Chondrocyte (in vitro differentiated cells): ENCODE results near the gene FOXP1. TPM values are rescaled to one million over a fixed set of nuclear protein-coding genes. Genes with fewer than 3 reads are reported as not detected.

Experiments used
- DNase-seq: peaks from one replicate; pipeline ENCODE4 v3.0.0; 2021; ENCODE audit warnings: mixed read lengths, low spot score
- H3K27ac Mint-ChIP-seq: one replicate; pipeline ENCODE4 v1.8.0; 2021; ENCODE audit warnings: mild to moderate bottlenecking, moderate library complexity, mixed read lengths; ENCODE audit not compliant: unreplicated experiment
- H3K27me3 Mint-ChIP-seq: 2 replicates; pipeline ENCODE4 v1.8.0; 2021; ENCODE audit warnings: low read depth, mixed read lengths
- H3K36me3 Mint-ChIP-seq: 2 replicates; pipeline ENCODE4 v1.8.0; 2021; ENCODE audit warnings: low read depth, mixed read lengths
- H3K4me1 Mint-ChIP-seq: 2 replicates; pipeline ENCODE4 v1.8.0; 2021; ENCODE audit warnings: low read depth, mild to moderate bottlenecking, mixed read lengths
- H3K4me3 Mint-ChIP-seq: one replicate; pipeline ENCODE4 v1.8.0; 2021; ENCODE audit warnings: mild to moderate bottlenecking, moderate library complexity, mixed read lengths; ENCODE audit not compliant: unreplicated experiment
- H3K9me3 Mint-ChIP-seq: 2 replicates; pipeline ENCODE4 v1.8.0; 2021; ENCODE audit warnings: low read depth, mixed read lengths
- CTCF ChIP-seq: fragments of 200-600 bp; sonication (generic); IDR thresholded peaks from 2 replicates; pipeline ENCODE4 v1.5.0; 2021; ENCODE audit warnings: antibody characterized with exemption, mild to moderate bottlenecking, moderate library complexity
- total RNA-seq: library from RNA; stranded (reverse); gene quantifications from 3 replicates; pipeline ENCODE4 v1.2.1, GENCODE V29; 2021

Gene FOXP1
- total RNA-seq, 1 donor from 2014 or later: 206 TPM

- Mint-ChIP-seq H3K27ac (no peak overlapping the region), H3K36me3 (peaks cover 6% of the 10 kb centered on the region), H3K9me3 (peaks cover 11% of the 10 kb centered on the region), H3K27me3 (no peaks in the 10 kb centered on the region), H3K4me3 (no peak overlapping the region), H3K4me1 (peaks cover 15% of the 10 kb centered on the region)
- DNase-seq: no peak
- no peak for TF ChIP-seq CTCF
Observed at GRCh38 chr3:71611099-71611498, 27.6 kb upstream of the FOXP1 start.

- DNase-seq: no peak
- H3K4me3 Mint-ChIP-seq: no peak overlapping the region
- no peak for TF ChIP-seq CTCF
- H3K36me3 Mint-ChIP-seq: peaks cover 6% of the 10 kb centered on the region
- H3K4me1 Mint-ChIP-seq: peaks cover under 1% of the 10 kb centered on the region
- H3K27me3 Mint-ChIP-seq: no peaks in the 10 kb centered on the region
- H3K9me3 Mint-ChIP-seq: peaks cover 11% of the 10 kb centered on the region
- H3K27ac Mint-ChIP-seq: no peak overlapping the region
Observed at GRCh38 chr3:71607364-71607763, 23.8 kb upstream of the FOXP1 start.

- Mint-ChIP-seq H3K27me3 (no peaks in the 10 kb centered on the region), H3K9me3 (peaks cover 11% of the 10 kb centered on the region), H3K27ac (no peak overlapping the region), H3K4me3 (no peak overlapping the region), H3K4me1 (peaks cover 7% of the 10 kb centered on the region), H3K36me3 (peaks cover 6% of the 10 kb centered on the region)
- DNase-seq: no peak
- no peak for TF ChIP-seq CTCF
Observed at GRCh38 chr3:71606582-71606981, 23.1 kb upstream of the FOXP1 start.

GRCh38 chr3:71602256-71602655, 18.7 kb upstream of the FOXP1 start:
- DNase-seq: no peak
- Mint-ChIP-seq H3K9me3 (peaks cover 8% of the 10 kb centered on the region), H3K27ac (no peak overlapping the region), H3K4me3 (no peak overlapping the region), H3K27me3 (no peaks in the 10 kb centered on the region), H3K36me3 (peaks cover 4% of the 10 kb centered on the region), H3K4me1 (peaks cover 39% of the 10 kb centered on the region)
- no peak for TF ChIP-seq CTCF

GRCh38 chr3:71601811-71602210, 18.3 kb upstream of the FOXP1 start:
- Mint-ChIP-seq H3K27me3 (no peaks in the 10 kb centered on the region), H3K36me3 (peaks cover 4% of the 10 kb centered on the region), H3K4me1 (peaks cover 42% of the 10 kb centered on the region), H3K9me3 (peaks cover 7% of the 10 kb centered on the region), H3K27ac (no peak overlapping the region), H3K4me3 (no peak overlapping the region)
- TF ChIP-seq CTCF: no peak
- no peak for DNase-seq
